Activated naive CD4-positive, alpha-beta T cell treated with anti-CD3 and anti-CD28 coated beads, Interleukin-2, amount 10 ng/mL, durations not matched to agents 5 hours and 36 hours (primary cell): ENCODE results near the gene ABCC10. TPM values are rescaled to one million over a fixed set of nuclear protein-coding genes. Genes with fewer than 3 reads are reported as not detected.

Experiments used
- microRNA-seq: library from miRNA; unstranded; fragments of <30 nt; microRNA quantifications from one replicate; pipeline ENCODE4 v1.2.0, GENCODE V29; 2022; ENCODE audit warnings: borderline microRNAs expressed, borderline replicate concordance
- total RNA-seq, 2 experiments: library from RNA; stranded (reverse); gene quantifications; one replicate each; pipeline ENCODE4 v1.2.3, GENCODE V29; 2021

ABCC10 gene
- 10 to 100 TPM; 42.2 to 48.8 TPM for total RNA-seq

GRCh38 chr6:43427406-43428111 is at the start of gene ABCC10:
ABCC10 (plus strand) TSS chr6:43427541; CDS start chr6:43427979, 438 bp downstream.

DNA sequence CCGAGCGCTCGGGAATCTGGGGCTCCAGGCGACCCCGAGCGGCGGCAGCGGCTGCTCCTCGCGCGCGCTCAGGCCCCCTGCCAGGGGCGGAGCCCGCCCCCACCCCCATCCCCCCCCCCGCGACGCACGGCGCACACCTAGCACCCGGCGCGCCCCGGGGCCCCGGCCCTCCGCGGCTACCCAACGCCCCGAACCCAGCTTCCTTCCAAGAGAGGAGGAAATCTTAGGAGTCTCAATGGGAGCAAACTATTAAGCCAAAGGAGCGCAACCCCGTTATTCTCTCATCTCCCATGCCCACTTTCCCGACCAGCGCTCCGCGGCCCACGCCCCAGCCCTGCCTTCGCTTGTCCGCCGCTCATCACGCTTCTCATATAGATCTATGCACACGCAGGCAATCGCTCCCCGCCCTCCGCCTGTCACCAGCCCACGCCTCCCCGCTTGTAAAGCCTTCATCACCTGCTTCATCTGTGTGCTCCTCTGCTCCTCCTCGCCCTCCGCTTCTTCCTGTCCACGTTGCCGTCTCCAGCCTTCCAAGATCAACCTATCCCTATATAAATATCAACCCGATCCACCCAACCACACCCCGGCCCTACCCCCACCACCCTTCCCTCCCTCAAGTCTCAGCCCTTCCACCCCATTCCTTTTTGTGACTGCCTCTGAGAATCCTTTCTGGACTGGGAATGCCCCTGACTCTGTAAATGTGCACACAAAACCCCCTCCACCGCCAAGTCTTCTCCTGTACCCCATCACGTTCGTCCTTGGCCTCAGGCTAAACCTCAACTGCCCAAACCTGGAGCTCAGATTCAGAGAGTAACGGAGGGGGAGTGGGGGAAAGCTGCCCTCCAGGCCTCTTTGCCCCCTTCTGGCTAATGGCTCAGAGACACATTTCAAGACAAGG is 28.4 kb downstream of the ABCC10 start, which contains the start of gene DLK2:
Gene DLK2 (minus strand): TSS at position 18 of the 898 bp plus-strand sequence. CDS start 723 bp downstream, outside the sequence.

DNA sequence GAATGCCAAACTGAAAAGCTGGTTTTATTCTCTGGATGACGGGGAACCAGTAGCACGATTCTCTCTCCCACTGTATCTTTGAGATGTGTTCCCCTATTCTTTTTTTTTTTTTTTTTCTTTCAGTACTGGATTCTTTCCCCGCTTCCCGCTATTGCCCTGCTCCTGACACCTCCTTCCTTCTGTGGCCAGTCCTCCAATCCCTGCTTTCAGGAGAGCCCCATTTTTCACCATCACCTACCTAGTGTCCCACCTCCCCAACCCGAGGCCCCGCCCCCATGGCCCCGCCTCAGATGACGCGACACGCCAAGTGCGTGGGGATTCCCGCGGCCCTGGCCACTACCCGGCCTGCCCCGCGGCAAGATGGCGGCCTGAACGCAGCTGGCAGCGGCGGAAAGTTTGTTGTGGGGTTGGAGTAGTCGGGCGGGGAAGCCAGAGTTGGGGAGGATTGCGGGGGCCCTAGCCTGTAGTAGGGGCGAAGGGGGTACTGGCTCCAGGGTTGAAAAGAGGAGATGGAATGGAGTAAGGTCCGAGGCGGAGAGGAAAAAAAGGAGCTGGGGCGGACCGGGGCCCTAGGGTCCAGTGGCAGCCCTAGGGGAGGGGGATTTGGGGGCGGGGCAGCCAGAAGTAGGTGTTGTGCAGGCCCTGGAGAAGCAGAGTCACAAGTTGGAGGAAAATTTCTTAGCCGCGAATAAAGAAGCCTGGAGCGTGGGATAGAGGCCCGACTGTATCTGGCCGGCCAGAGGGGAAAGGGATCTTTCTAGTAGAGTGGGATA is 50.1 kb downstream of the ABCC10 start, which contains the start of gene TJAP1:
Gene TJAP1 (plus strand): TSS at position 336 of the 773 bp plus-strand sequence. CDS start 21,432 bp downstream, outside the sequence.

Small RNAs within 50 kb of the gene (microRNA-seq; reads per million reads assigned to microRNA genes)
- gene MIR6780B, result not detected

Other genes with a start within 250 kb of the ABCC10 start
- 10 to 100 TPM; 59.8 to 59.9 TPM for gene CUL9, start 245.3 kb upstream of the ABCC10 start, total RNA-seq
- gene DNPH1, start 198.1 kb upstream of the ABCC10 start, total RNA-seq, result 10 to 100 TPM; 43.1 to 43.6 TPM
- gene TTBK1, start 184.1 kb upstream of the ABCC10 start, total RNA-seq, result under 1 TPM in 1 of 2 experiments, not detected in 1; 0.03 TPM
- not detected for gene SLC22A7, start 129.3 kb upstream of the ABCC10 start, total RNA-seq
- under 1 TPM; 0.29 to 0.35 TPM for gene CRIP3, start 118.7 kb upstream of the ABCC10 start, total RNA-seq
- gene ZNF318, start 57.9 kb upstream of the ABCC10 start, total RNA-seq, result 10 to 100 TPM; 19.9 to 20.5 TPM
- gene DLK2, start 28.0 kb downstream of the ABCC10 start, total RNA-seq, result under 1 TPM; 0.43 to 0.55 TPM
- gene TJAP1, start 50.0 kb downstream of the ABCC10 start, total RNA-seq, result 10 to 100 TPM; 35.9 to 39.7 TPM
- gene LRRC73, start 82.8 kb downstream of the ABCC10 start, total RNA-seq, result under 1 TPM; 0.14 to 0.33 TPM
- gene YIPF3, start 89.4 kb downstream of the ABCC10 start, total RNA-seq, result 10 to 100 TPM; 63.2 to 69.1 TPM
- 10 to 100 TPM; 30.0 to 36.2 TPM for gene POLR1C, start 89.5 kb downstream of the ABCC10 start, total RNA-seq
- gene XPO5, start 148.5 kb downstream of the ABCC10 start, total RNA-seq, result 10 to 100 TPM; 49.0 to 49.5 TPM
- 10 to 100 TPM; 67.9 to 70.9 TPM for gene POLH, start 148.6 kb downstream of the ABCC10 start, total RNA-seq
- 10 to 100 TPM; 82.4 to 87.5 TPM for gene GTPBP2, start 201.7 kb downstream of the ABCC10 start, total RNA-seq
- gene MAD2L1BP, start 208.3 kb downstream of the ABCC10 start, total RNA-seq, result 10 to 100 TPM; 34.8 to 35.6 TPM
- gene RSPH9, start 217.5 kb downstream of the ABCC10 start, total RNA-seq, result not detected